Vagina (tissue), 2 donors: Measurements from ENCODE around the gene CRELD2. TPM values are rescaled to one million over a fixed set of nuclear protein-coding genes. Genes with fewer than 3 reads are reported as not detected.

ENCODE experiments used
- DNase-seq, 2 donors: peaks; one replicate each; pipeline ENCODE4 v3.0.0-alpha.2; 2017; ENCODE audit errors: extremely low spot score in 2 of 2
- H3K27ac ChIP-seq: fragments of 200-600 bp; sonication (generic); one replicate; pipeline ENCODE4 v1.5.1; 2019
- H3K27me3 ChIP-seq: fragments of 200-600 bp; sonication (generic); one replicate; pipeline ENCODE4 v1.5.1; 2019
- H3K36me3 ChIP-seq, 2 donors: fragments of 200-600 bp; sonication (generic); one replicate each; pipeline ENCODE4 v1.5.1; 2017 to 2019
- H3K4me1 ChIP-seq: fragments of 200-600 bp; sonication (generic); one replicate; pipeline ENCODE4 v1.5.1; 2019
- H3K4me3 ChIP-seq, 2 donors: fragments of 200-600 bp; sonication (generic); 1 replicate in 1 of 2; 2 replicates in 1 of 2; pipeline ENCODE4 v1.5.1; 2016 to 2019
- H3K9me3 ChIP-seq: fragments of 200-600 bp; sonication (generic); one replicate; pipeline ENCODE4 v1.5.1; 2019
- CTCF ChIP-seq, 3 experiments: fragments of 450-650 bp in 2 of 3; fragments of 200-600 bp in 1 of 3; sonication (generic) in 1 of 3; IDR thresholded peaks; one replicate each; pipeline ENCODE4 v1.5.1; 2017 to 2019; ENCODE audit warnings: antibody characterized with exemption in 3 of 3, mild to moderate bottlenecking in 2 of 3, moderate library complexity in 2 of 3
- POLR2A ChIP-seq, 2 donors: fragments of 450-650 bp; IDR thresholded peaks; one replicate each; pipeline ENCODE4 v1.6.1; 2017; ENCODE audit warnings: antibody characterized with exemption in 2 of 2, mild to moderate bottlenecking in 2 of 2, moderate library complexity in 2 of 2
- POLR2AphosphoS5 ChIP-seq, 2 donors: sonication (generic); formaldehyde crosslinking; IDR thresholded peaks; one replicate each; pipeline ENCODE4 v1.9.0; 2017; ENCODE audit warnings: antibody characterized with exemption in 2 of 2, mild to moderate bottlenecking in 2 of 2, low read depth in 1 of 2; ENCODE audit not compliant: insufficient read depth in 1 of 2
- intact Hi-C: fragments of 100-400 bp; cut with DNase I; formaldehyde crosslinking; loops from one replicate; pipeline ENCODE4 v1.15.1; 2023
- total RNA-seq: library from RNA; depleted of rRNA; stranded (reverse); fragments of >200 nt; gene quantifications from one replicate; pipeline ENCODE4 v1.2.3, GENCODE V29; 2016

Gene CRELD2
- total RNA-seq = 34.4 TPM

GRCh38 chr22:49917974-49918910 lies at the start of gene CRELD2, which contains the start of gene ALG12:
Gene CRELD2, plus strand, starts transcription at chr22:49918634. Its CDS starts 136 bp downstream, at chr22:49918770.
Gene ALG12, minus strand, starts transcription at chr22:49918438. Its CDS starts 4,673 bp downstream, at chr22:49913765.
- peaks cover 0 to 21% of the 10 kb centered on the region in 2 donors for H3K36me3 ChIP-seq
- peak in 1 of 2 donors; percentile 97 for DNase-seq
- H3K4me3 ChIP-seq = peak within 1 kb of the TSS; percentile 72 to 93
- H3K4me1 ChIP-seq = peaks cover 23% of the 10 kb centered on the region
- no peaks in the 10 kb centered on the region for H3K27me3 ChIP-seq
- H3K27ac ChIP-seq = peak within 1 kb of the TSS; percentile 89
- no peak for TF ChIP-seq CTCF (IDR thresholded peaks at IDR 0.05)
- peak in 1 of 2 donors; percentile 75 for TF ChIP-seq POLR2AphosphoS5 (IDR thresholded peaks at IDR 0.05; ENCODE audit: insufficient read depth in 1 of 2, low read depth in 1 of 2)
- peak in 1 of 2 donors; percentile 45 for TF ChIP-seq POLR2A (IDR thresholded peaks at IDR 0.05)
- intact Hi-C loops = loop anchor here (5.0 kb wide), 1 partner anchor 66 kb away; the partner anchor contains the start of gene ZBED4
- no peaks in the 10 kb centered on the region for H3K9me3 ChIP-seq

- Histone ChIP-seq H3K4me3 (no peak overlapping the region), H3K9me3 (peaks cover 9% of the 10 kb centered on the region), H3K36me3 (peaks cover 0 to 13% of the 10 kb centered on the region in 2 donors), H3K4me1 (no peaks in the 10 kb centered on the region), H3K27me3 (no peaks in the 10 kb centered on the region), H3K27ac (no peak overlapping the region)
- TF ChIP-seq POLR2AphosphoS5 (IDR thresholded peaks at IDR 0.05; ENCODE audit: insufficient read depth in 1 of 2, low read depth in 1 of 2) = no peak
- TF ChIP-seq CTCF (IDR thresholded peaks at IDR 0.05) = no peak
- TF ChIP-seq POLR2A (IDR thresholded peaks at IDR 0.05) = no peak
- no peak for DNase-seq
- intact Hi-C loops = no loop called here
Measured at GRCh38 chr22:49869086-49869830, 49.2 kb upstream of the CRELD2 start.

GRCh38 chr22:49869845-49870712 lies 48.4 kb upstream of the CRELD2 start:
- H3K27ac ChIP-seq = no peak overlapping the region
- no peaks in the 10 kb centered on the region for H3K4me1 ChIP-seq
- peaks cover 0 to 13% of the 10 kb centered on the region in 2 donors for H3K36me3 ChIP-seq
- intact Hi-C loops = no loop called here
- H3K9me3 ChIP-seq = peaks cover 9% of the 10 kb centered on the region
- no peak overlapping the region for H3K4me3 ChIP-seq
- no peak for TF ChIP-seq CTCF (IDR thresholded peaks at IDR 0.05)
- TF ChIP-seq POLR2A (IDR thresholded peaks at IDR 0.05) = no peak
- TF ChIP-seq POLR2AphosphoS5 (IDR thresholded peaks at IDR 0.05; ENCODE audit: insufficient read depth in 1 of 2, low read depth in 1 of 2) = no peak
- DNase-seq = no peak
- no peaks in the 10 kb centered on the region for H3K27me3 ChIP-seq

- no peaks in the 10 kb centered on the region for H3K4me1 ChIP-seq
- TF ChIP-seq POLR2A (IDR thresholded peaks at IDR 0.05) = no peak
- TF ChIP-seq CTCF (IDR thresholded peaks at IDR 0.05) = no peak
- no peak for TF ChIP-seq POLR2AphosphoS5 (IDR thresholded peaks at IDR 0.05; ENCODE audit: insufficient read depth in 1 of 2, low read depth in 1 of 2)
- no peak overlapping the region for H3K4me3 ChIP-seq
- DNase-seq = no peak
- no peak overlapping the region for H3K27ac ChIP-seq
- no peaks in the 10 kb centered on the region for H3K27me3 ChIP-seq
- peaks cover 9% of the 10 kb centered on the region for H3K9me3 ChIP-seq
- intact Hi-C loops = no loop called here
- H3K36me3 ChIP-seq = peaks cover 0 to 13% of the 10 kb centered on the region in 2 donors
Measured at GRCh38 chr22:49871482-49871881, 47.0 kb upstream of the CRELD2 start.
